Measurements from ENCODE around the gene DOK3. TPM values are rescaled to one million over a fixed set of nuclear protein-coding genes. Genes with fewer than 3 reads are reported as not detected.

The DOK3 gene
- polyA plus RNA-seq, 1 donor (not counting 4 experiments of a cell fraction or from before 2014, with no cell fraction given) = 1.7 TPM

DNA sequence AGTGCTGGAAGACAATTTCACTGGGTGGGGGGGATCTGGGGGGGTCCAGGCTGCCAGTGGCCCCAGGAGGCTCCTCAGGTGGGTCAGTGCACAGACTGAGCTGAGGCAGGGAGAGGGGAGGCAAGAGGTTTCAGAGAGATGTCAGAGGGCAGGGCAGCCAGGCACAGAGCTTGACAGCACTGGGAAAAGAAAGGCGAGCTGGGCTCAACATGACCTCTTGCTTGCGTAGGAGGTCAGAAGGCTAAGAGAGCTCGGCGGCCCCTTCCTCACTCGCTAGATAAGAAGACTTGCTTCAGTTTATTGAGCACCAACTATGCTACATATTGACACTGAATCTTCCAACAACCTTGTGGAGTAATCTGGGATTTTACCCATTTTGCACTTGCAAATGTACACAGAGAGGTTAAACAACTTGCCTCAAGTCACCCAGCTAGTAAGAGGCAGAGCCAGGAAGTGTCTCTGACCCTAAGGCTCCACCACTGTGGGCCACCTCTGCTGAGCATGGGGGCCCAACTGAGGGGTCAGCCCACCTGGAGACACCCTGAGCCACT is 15.8 kb downstream of the DOK3 start:
- TF ChIP-seq EZH2 (IDR thresholded peaks at IDR 0.05; ENCODE audit: low read length) = no peak
- TF ChIP-seq, protein P1, sequence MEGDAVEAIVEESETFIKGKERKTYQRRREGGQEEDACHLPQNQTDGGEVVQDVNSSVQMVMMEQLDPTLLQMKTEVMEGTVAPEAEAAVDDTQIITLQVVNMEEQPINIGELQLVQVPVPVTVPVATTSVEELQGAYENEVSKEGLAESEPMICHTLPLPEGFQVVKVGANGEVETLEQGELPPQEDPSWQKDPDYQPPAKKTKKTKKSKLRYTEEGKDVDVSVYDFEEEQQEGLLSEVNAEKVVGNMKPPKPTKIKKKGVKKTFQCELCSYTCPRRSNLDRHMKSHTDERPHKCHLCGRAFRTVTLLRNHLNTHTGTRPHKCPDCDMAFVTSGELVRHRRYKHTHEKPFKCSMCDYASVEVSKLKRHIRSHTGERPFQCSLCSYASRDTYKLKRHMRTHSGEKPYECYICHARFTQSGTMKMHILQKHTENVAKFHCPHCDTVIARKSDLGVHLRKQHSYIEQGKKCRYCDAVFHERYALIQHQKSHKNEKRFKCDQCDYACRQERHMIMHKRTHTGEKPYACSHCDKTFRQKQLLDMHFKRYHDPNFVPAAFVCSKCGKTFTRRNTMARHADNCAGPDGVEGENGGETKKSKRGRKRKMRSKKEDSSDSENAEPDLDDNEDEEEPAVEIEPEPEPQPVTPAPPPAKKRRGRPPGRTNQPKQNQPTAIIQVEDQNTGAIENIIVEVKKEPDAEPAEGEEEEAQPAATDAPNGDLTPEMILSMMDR (optimal IDR thresholded peaks at IDR 0.05 in 1 of 3, IDR thresholded peaks at IDR 0.05 in 1 of 3, conservative IDR thresholded peaks at IDR 0.05 in 1 of 3; ENCODE audit: extremely low read depth in 1 of 3, insufficient read depth in 2 of 3, low read length in 3 of 3) = no peak
- H3K4me3 ChIP-seq (ENCODE audit: control insufficient read depth in 2 of 3, extremely low read depth in 1 of 3, insufficient read depth in 2 of 3, low read depth in 1 of 3, low read length in 3 of 3) = peak overlapping the region in 1 of 3 experiments; percentile 29
- H3K9me3 ChIP-seq (ENCODE audit: control insufficient read depth, low read depth, low read length) = no peaks in the 10 kb centered on the region
- DNase-seq (ENCODE audit: low read depth, low spot score) = no peak
- peaks cover 4% of the 10 kb centered on the region for H3K9me1 ChIP-seq (ENCODE audit: control insufficient read depth, extremely low read depth, insufficient read depth, low read length)
- peak overlapping the region; percentile 80 for H3K27ac ChIP-seq (ENCODE audit: control insufficient read depth, insufficient read depth, low read length)
- peaks cover 17 to 28% of the 10 kb centered on the region in 2 experiments for H3K36me3 ChIP-seq (ENCODE audit: control insufficient read depth in 2 of 2, extremely low read depth in 1 of 2, insufficient read depth in 2 of 2, low read length in 2 of 2)
- H4K20me1 ChIP-seq (ENCODE audit: control insufficient read depth, extremely low read depth, insufficient read depth, low read length) = peaks cover 5% of the 10 kb centered on the region
- no peaks in the 10 kb centered on the region for H3K27me3 ChIP-seq (ENCODE audit: control insufficient read depth, extremely low read depth, insufficient read depth, low read length)
- peaks cover 42% of the 10 kb centered on the region for H3K4me1 ChIP-seq (ENCODE audit: control insufficient read depth, extremely low read depth, insufficient read depth, low read length)
- peak overlapping the region; percentile 64 for H3K9ac ChIP-seq (ENCODE audit: control insufficient read depth, extremely low read depth, insufficient read depth, low read length)
- FAIRE-seq = no peak
- peaks cover 29% of the 10 kb centered on the region for H3K79me2 ChIP-seq (ENCODE audit: control insufficient read depth, insufficient read depth, low read length)
- H3K4me2 ChIP-seq (ENCODE audit: control insufficient read depth, extremely low read depth, insufficient read depth, low read depth, low read length) = peak overlapping the region; percentile 59
- no peak overlapping the region for H2AFZ ChIP-seq (ENCODE audit: control insufficient read depth, low read length)
- dilution Hi-C loops (cut with MboI; ENCODE audit: extremely low pct_ligation_motif_present, low sequenced_read_pairs) = no loop called here

DNA sequence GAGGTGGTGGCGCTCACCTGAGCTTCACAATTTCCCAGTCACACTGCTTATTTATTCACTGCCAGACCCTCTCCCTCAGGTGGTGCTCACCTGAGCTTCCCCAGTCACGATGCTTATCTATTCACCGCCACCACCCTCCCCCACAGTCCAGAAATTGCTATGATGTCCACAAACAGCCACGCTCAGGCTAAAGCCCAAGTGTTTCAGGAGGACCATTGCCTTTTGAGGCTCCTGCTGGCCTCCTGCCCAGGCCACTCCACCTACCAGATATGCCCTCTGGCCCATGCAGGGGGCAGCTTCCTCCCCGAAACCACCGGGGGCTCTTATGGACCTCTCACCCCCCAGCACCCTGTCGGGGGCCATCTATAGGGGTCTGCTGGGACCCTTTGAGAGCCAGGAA is 16.8 kb downstream of the DOK3 start:
- no peak for FAIRE-seq

More for the DNA sequence above, 16.8 kb downstream of the DOK3 start:
- Histone ChIP-seq H3K9me3 (ENCODE audit: control insufficient read depth, low read depth, low read length) (no peaks in the 10 kb centered on the region), H3K4me3 (ENCODE audit: control insufficient read depth in 2 of 3, extremely low read depth in 1 of 3, insufficient read depth in 2 of 3, low read depth in 1 of 3, low read length in 3 of 3) (no peak overlapping the region), H3K9me1 (ENCODE audit: control insufficient read depth, extremely low read depth, insufficient read depth, low read length) (peaks cover 4% of the 10 kb centered on the region), H2AFZ (ENCODE audit: control insufficient read depth, low read length) (no peak overlapping the region), H4K20me1 (ENCODE audit: control insufficient read depth, extremely low read depth, insufficient read depth, low read length) (peaks cover 5% of the 10 kb centered on the region), H3K27me3 (ENCODE audit: control insufficient read depth, extremely low read depth, insufficient read depth, low read length) (no peaks in the 10 kb centered on the region), H3K4me1 (ENCODE audit: control insufficient read depth, extremely low read depth, insufficient read depth, low read length) (peaks cover 34% of the 10 kb centered on the region), H3K9ac (ENCODE audit: control insufficient read depth, extremely low read depth, insufficient read depth, low read length) (no peak overlapping the region), H3K36me3 (ENCODE audit: control insufficient read depth in 2 of 2, extremely low read depth in 1 of 2, insufficient read depth in 2 of 2, low read length in 2 of 2) (peaks cover 25 to 37% of the 10 kb centered on the region in 2 experiments), H3K4me2 (ENCODE audit: control insufficient read depth, extremely low read depth, insufficient read depth, low read depth, low read length) (no peak overlapping the region), H3K79me2 (ENCODE audit: control insufficient read depth, insufficient read depth, low read length) (peaks cover 29% of the 10 kb centered on the region), H3K27ac (ENCODE audit: control insufficient read depth, insufficient read depth, low read length) (no peak overlapping the region)
- TF ChIP-seq, protein P1 (optimal IDR thresholded peaks at IDR 0.05 in 1 of 3, IDR thresholded peaks at IDR 0.05 in 1 of 3, conservative IDR thresholded peaks at IDR 0.05 in 1 of 3; ENCODE audit: extremely low read depth in 1 of 3, insufficient read depth in 2 of 3, low read length in 3 of 3) = no peak
- no peak for TF ChIP-seq EZH2 (IDR thresholded peaks at IDR 0.05; ENCODE audit: low read length)
- dilution Hi-C loops (cut with MboI; ENCODE audit: extremely low pct_ligation_motif_present, low sequenced_read_pairs) = no loop called here
- DNase-seq (ENCODE audit: low read depth, low spot score) = no peak
